Activated CD8-positive, alpha-beta memory T cell treated with anti-CD3 and anti-CD28 coated beads for 4 hours (primary cell): ENCODE results near the gene CDK5RAP2.
"Not testable (repeated sequence)": the region's sequence is repeated elsewhere in the genome, so short reads cannot be mapped to it uniquely, and the experiment has no call there.

ENCODE experiments used
- DNase-seq, 2 donors: peaks; one replicate each; pipeline ENCODE4 v3.0.0-alpha.2; 2020; ENCODE audit warnings: low read depth in 2 of 2

CDK5RAP2 gene

DNA sequence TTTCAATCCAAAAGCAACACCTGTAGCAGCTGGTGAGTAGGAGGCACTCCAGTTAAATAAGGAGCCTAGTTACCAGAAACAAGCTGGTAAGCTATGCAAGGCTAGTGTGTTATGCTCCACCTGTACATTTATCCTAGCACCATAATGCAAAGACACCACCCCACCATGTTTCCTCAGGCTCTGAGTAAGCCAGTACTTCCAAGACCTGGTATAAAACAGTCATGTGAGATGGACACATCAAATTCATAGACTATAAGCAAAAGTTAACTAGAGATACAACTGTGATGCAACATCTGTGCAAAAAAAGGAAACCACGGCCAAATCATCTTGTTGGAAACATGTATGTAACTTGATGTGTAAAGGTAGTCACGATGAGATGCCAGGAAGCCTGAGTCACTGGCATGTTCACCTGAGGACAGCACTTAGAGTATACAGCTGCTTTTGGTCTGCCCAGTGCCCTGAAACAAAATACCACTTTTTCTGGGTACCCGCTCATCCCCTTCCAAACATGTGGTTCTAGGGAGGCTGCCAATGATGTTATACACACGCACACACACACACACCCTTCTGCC is 66.1 kb downstream of the CDK5RAP2 start:
- no peak for DNase-seq

DNA sequence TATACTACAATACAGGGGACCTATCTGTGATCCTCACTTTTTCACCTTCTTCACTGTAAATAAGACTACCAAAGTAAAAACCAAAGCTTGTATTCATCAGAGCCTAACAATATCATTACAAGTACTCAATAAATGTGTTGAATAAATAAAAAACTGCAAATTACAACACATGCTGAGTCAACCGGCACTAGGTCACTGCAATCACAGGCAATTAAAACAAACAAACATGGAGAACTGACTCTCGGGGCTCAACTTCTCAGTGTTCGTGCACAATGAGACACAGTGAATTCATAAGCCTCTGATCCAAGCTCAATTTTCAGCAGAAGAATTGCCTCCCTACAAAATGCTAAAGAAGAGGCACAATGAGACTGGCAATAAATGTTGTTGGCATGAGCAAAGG is 69.2 kb downstream of the CDK5RAP2 start:
- no peak for DNase-seq

DNA sequence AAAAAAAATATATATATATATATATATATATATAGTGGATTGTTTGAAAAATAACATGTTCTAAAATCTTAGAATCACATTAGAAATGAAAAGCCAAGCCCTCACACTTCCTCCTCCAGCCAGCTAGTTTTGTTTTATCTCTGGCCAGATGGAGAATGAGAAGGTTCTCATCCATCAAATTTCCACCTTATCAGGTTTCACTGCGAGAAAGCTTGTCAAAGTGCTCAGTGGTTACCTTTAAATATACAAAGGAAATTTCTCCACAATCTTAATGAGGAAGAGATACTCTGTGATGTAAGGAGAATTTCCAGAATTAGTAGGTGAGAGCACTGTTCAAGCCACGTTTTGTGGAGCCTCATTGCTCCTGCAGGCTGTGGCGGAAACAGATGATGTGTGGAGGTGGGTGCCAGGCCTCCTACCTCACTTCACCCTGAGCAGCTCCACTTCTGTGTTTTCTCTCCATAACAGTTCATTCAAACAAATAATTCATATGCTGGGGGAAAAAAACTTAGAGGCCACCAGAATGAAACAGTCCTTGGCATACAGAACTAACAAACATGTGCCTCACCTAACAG is 71.9 kb downstream of the CDK5RAP2 start:
- no peak for DNase-seq

DNA sequence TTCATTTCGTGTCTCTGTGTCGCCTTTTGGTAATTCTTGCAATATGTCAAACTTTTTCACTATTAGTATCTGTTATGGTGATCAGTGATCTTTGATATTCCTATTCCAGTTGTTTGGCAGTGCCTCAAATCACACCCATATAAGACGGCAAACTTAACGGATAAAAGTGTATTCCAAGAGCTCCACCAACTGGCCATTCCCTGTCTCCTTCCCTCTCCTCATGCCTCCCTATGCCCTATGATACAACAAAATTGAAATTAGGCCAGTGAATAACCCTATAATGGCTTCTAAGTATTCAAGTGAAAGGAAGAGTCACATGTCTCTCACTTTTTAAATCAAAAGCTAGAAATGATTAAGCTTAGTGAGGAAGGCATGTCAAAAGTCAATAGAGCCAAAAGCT is 74.8 kb downstream of the CDK5RAP2 start:
- no peak for DNase-seq

DNA sequence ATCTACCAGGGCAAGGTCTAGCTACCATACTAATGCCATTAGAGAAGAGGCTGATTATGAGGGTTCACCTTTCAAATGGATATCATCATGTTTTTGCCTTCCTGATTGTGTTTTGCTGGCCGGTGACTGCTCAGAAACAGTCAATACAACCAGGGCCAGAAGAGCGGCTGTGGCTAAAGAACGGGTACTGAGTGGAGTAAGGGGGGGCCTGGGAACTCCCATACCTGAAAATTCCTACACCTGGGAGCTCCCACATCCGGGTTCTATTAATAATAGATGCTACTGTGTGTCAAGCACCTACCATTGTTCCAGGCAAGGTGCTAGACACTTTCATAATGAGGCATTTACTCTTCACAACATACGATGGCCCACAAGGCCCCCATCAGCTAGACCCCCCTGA is 79.2 kb downstream of the CDK5RAP2 start:
- no peak for DNase-seq

DNA sequence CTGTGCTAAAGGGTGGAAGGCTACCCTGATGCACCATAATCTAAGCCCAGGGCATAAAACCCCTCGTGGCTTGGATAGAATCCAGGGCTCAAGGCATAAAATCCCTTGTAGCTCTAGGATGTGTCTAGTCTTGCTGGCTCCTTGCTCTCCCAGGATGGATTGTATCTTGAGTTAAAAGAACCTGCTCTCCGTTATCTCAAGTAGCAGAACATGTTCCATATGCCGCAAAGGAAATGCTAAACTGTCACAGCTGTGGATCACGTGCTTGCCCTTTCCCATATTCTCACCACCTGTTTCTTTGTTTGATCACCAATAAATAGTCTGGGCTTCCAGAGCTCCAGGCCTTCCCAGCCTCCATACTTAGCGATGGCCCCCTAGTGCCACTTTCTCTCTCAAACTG is 82.1 kb downstream of the CDK5RAP2 start:
- DNase-seq = not testable (repeated sequence)

DNA sequence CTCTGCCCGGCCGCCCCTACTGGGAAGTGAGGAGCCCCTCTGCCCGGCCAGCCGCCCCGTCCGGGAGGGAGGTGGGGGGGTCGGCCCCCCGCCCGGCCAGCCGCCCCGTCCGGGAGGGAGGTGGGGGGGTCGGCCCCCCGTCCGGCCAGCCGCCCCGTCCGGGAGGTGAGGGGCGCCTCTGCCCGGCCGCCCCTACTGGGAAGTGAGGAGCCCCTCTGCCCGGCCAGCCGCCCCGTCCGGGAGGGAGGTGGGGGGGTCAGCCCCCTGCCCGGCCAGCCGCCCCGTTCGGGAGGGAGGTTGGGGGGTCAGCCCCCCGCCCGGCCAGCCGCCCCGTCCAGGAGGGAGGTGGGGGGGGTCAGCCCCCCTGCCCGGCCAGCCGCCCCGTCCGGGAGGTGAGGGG is 83.5 kb downstream of the CDK5RAP2 start:
- not testable (repeated sequence) for DNase-seq

DNA sequence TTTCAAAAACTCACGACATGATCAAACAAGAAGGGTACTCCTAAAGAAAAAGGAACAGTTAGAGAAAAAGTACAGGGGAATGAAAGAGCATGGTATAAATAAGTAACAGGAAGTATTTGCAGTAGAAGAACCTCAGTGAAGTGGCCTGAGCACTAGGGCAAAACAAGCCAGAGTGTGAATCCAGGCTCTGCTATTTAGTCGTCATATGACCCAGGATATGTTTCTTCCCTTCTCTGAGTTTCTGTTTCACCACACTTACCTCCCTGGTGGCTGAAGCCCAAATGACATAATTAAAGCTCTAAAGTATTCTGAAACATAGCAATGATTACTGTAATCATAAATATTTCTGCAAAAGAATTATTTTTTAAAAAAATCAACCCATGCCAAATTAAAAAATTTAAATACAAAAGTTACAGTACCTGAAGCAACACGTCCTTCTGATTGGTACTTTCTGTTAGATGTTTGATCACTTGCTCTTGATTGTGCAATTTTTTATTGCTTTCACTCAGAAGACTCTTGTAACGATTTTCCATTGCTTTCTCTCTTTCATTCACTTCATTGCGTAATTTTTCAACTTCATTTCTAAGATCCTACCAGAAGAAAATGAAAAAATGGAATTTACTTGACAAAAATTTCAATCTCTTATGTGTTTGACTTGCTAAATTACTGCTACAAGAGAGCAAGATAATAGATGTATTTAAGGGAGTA is 88.9 kb downstream of the CDK5RAP2 start:
- no peak for DNase-seq

DNA sequence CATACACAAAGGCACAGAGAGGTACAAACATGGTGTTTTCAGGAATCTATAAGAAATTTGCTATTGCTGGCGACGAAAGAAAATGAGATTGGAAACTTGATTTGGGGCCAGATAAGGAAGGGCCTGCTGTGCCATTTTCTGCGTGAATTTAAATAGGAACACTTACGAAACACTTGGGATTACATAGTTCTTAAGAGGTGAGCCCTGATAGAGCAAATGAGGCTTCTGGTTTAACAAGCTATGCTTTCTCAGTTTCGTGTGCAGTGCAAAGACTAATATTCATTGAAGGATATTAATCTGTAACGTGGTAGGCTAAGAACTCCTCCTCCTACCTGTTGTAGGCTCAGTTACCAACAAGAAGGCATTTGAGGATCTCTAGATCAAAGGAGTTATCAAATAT is 93.1 kb downstream of the CDK5RAP2 start:
- DNase-seq = no peak

DNA sequence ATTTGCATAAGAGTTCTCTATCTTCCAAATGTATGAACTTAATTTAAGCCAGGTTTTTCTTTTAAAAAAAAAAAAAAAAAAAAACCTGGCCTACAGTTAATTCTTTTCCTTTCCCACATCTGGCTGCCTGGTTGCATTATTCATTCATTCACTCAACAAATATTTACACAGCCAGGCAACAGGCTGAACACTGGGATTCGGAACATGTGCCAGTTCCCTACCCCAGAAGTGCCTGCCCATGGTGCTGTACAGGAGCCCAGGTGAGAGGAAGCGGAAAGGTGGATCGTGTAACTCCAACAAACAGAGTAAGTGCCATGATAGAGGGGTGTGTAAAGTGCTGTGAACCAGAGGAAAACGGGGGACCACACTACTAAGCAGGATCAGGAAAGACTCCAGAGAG is 93.6 kb downstream of the CDK5RAP2 start:
- DNase-seq = no peak

DNA sequence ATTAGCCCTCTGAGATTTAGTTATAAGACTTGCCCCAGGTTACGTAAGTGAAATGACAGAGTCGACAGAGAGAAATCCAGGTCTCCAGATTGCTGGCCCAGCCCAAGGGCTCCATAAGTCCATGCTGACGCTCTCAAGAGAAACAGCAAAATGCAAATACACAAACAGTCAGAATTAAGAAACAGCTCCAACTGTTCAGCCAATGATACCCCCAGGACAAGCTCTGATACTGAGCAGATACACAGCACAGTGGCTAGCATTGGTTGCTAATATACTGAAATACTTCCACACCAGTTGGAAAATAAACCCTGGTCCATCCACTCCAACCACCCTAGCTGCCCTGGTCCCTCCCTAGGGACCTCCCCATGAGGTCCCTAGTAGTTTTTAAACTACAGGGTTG is 94.2 kb downstream of the CDK5RAP2 start:
- DNase-seq = no peak

DNA sequence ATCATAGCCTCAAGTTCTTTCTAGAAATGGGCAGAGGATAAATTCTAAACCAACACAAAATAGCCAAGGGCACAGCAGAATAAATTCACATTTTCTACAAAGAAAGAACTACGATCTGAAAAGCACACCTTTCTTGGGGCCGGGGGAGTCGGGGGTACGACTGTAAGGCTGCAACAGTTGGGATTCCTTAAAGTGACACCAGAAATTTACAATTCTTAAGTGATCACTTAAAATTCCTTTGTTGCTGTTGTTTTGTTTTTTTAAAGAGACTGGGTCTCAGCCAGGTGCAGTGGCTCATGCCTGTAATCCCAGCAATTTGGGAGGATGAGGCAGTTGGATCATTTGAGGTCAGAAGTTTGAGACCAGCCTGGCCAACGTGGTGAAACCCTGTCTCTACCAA is 95.8 kb downstream of the CDK5RAP2 start:
- no peak for DNase-seq

DNA sequence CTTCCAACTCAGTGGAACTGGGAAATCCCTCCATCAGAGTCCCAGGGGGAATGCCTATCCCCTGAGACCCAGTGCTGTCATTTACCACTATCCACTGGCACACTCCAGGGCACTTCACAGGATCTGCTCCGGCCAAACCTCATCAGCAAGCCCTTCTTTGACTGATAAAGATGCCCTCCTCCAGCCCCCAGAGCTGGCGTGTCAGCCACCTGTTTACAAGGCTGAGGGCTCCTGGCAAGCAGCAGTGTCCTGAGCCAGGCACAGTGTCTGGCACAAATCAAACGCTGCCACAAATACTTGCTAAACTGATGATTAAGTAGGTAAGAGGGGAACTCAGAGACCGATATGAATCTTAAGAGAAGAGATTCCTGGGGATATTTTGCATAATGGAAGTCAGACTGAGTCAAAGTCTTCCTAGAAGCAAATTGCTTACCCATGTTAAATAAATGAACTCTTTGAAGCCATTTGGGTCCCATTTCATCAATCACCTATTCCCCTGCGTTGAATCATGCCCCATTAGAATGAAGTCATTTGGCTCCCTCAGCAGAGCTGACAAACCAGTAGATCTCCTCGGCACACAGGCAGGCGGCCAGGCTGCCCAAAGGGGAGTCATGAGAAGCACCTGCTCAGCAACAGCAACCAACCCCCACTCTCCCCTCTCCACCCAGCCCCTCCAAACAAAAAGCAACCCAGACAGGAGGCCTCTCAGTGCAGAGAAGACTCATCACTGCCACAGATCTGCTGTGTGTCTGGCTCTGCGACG is 97.4 kb downstream of the CDK5RAP2 start:
- no peak for DNase-seq

DNA sequence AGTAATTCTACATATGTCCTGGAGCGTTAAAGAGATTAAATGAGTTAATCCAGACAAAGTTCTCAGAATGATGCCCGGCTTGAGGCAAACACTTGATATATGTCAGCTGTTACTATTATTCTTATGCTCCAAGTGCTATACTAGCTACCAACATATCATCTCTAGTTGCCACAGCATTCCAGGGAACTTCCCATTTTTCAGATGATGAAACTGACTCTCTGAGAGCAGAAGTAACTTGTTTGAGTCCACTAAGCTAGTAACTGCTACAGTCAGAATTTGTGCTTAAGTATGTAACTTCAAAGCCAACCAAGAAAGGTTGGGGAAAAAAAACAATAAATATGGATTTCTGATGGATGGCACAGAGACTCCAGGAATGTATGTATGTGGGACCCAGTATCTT is 98.1 kb downstream of the CDK5RAP2 start:
- DNase-seq = no peak

DNA sequence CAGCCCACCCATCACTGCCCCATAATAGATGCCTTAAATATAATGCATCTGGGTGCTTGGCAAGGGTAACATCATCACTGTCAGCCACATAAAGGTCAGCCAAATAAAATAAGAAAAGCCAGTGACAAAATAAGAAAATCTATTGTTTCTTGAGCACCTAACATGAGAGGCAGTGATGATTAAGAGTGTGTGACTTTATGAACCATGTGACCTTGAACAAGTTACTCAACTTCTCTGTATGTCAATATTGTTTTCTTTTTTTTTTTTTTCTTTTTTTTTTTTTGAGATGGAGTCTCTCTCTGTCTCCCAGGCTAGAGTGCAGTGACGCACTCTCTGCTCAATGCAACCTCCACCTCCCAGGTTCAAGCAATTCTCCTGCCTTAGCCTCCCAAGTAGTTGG is 98.7 kb downstream of the CDK5RAP2 start:
- DNase-seq = no peak

DNA sequence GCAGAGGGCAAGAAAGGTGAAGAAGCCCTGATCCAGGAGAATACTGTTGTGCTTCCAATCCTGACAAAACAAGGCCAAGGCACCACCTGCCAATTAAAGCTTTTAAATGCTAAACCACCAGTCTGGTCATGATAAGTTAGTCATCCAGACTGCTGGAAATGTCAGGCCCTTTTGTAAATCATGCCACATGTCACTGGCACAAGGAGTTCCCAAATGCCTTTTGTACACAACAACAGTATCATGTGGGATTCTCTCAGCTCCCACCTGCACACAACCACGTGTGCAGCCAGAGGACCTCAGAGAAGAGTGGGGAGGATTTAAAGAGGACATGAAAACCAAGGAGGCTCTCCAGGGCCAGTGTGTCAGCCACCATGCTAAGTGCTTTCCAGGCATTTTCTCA is 99.3 kb downstream of the CDK5RAP2 start:
- no peak for DNase-seq

DNA sequence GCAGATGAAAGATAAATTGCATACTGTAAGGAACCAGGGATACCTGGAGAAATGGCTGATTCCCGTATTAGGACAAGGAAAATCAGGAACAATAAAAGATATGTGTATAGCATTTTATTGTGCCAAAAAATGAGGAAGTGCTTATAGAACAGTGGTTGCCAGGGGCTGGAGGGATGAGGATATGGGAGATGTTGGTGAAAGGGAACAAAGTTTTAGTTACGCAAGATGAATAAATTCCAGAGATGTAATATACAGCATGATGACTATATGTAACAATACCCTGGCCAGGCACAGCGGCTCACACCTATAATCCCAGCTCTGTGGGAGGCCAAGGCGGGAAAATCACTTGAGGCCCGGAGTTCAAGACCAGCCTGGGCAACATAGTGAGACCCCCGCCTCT is 101.8 kb downstream of the CDK5RAP2 start:
- DNase-seq = no peak

DNA sequence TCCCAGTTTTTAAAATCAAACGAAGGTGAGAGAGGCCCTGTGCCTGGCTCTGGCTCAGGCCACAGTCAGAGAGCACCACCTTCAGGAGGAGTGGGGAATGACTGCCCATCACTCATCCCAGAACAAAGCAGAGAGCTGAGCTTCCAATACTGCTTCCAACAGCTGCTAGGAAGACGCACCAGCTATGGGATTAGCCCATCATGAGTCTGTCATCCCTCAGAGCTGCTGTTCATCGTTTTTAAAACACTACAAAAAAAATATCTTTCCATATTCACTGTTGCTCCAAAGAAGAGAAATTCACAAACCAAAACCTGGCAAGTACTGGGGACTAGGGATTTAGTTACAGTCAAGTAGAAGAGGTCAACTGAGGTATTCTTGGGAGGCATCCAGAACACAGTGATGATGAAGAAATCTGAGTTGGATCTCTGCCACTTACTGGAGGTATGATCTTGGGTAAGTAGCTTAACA is 102.4 kb downstream of the CDK5RAP2 start:
- DNase-seq = no peak

DNA sequence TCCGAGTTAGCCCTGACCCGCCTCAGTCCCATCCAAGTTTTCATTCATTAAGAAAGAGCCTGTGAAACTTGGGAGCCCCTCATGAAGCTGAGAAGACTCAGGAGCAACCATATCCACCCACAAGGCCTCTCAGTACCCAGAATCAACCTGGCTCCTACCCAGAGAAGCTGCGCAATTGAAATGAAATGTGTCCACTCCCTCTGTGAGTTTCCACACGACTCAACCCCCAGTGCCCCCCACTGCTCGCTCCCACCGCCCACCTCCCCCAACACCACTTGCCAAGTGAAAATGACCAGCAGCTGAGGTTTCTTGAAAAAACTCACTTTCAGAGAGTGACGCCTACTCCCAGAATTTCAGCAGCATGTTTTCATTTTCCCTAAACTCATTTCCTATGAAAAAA is 104.6 kb downstream of the CDK5RAP2 start:
- no peak for DNase-seq

DNA sequence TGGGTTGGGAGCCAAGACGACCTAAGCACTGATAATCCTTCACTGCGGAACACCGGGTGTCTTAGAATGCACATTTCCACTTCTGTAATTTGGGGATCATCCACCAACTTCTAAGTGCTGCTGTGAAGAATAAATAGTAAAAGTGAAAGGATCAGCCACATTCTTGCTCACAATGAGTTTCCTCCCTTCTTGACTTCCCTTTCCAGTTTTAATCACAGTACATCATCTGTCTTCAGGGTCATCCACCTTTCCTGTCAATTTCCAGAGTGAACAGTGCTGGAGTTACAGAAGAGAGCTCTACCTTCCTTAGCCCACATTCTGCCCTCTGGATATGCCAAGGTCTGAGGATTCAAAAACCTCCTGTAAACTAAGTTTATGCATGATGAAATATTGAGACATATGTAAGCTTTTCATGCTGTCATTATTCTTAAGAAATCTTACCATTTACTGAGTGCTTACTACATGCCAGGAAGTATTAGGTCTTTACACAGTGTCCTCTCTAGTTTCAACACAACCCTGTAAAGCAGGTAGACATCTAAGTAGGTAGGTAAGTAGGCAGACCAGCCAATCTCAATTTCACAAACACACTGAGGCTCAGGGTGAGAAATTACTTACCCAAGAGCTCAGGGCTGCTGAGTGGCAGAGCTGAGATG is 105.2 kb downstream of the CDK5RAP2 start:
- no peak for DNase-seq

DNA sequence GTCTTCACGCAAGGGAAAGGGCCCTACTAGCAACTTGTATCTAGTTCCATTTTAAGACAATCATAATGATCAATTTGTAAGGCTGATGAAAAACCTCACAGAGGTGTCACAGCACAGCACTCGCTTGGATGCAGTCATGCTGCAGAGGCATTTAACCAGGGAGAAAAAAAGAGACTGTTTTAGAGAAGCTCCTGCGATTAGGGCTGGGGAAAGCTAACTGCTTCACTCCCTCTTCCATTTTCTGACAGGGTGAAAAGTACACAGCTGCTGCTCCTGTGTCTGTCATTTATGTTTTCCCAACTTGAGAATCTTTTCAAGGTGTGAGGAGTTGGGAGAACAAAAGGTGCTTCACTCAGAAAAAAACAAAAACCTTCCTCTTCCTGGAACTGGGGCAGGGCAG is 106.4 kb downstream of the CDK5RAP2 start:
- DNase-seq = no peak

DNA sequence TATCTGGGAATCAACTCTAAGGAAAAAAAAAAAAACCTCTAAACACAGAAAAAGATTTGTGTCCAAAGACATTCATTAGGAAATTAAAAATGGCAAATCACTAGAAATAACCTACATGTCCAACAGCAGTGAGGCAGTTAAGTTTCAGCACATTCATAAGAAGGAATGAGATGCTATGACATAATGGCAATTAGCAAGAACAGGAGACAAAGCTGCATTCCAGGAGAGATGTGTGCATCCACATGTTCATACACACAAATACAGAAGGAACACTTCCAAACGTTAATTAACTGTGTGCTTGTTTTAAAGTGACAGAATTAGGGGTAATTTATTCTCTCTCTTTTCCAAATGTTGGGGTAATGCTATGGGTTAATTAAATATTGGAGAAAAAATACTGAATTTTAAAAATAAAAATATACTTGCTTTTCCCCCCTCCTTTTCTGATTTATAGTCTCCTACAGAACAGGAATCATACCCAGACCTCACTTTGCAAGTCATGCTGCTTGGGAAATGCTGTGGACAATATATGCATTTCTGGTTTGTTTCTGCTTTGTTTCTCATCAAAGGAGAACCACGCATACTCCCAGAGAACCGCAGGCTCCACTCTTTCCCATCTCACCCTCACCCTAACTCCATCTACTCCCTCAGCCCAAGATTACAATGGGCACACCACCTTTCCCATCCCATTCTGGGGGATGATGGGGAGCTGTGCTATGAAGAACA is 114.1 kb downstream of the CDK5RAP2 start:
- DNase-seq = no peak
